ENCODE results near the gene KRTAP5-8. TPM values are rescaled to one million over a fixed set of nuclear protein-coding genes. Genes with fewer than 3 reads are reported as not detected.

Gene KRTAP5-8
- total RNA-seq, 1 donor from 2014 or later = not detected

- no peak for TF ChIP-seq POLR2AphosphoS5 (IDR thresholded peaks at IDR 0.05; ENCODE audit: insufficient read depth in 1 of 2, low read depth in 1 of 2)
- TF ChIP-seq CTCF (IDR thresholded peaks at IDR 0.05) = no peak
- TF ChIP-seq POLR2A (IDR thresholded peaks at IDR 0.05) = no peak
- H3K4me3 ChIP-seq = no peak overlapping the region
- intact Hi-C loops (cut with DNase I) = no loop called here
- H3K4me1 ChIP-seq = no peaks in the 10 kb centered on the region
- H3K27ac ChIP-seq = no peak overlapping the region
- H3K36me3 ChIP-seq = peaks cover 0 to 12% of the 10 kb centered on the region in 2 donors
- DNase-seq (ENCODE audit: extremely low spot score in 2 of 2) = no peak
- H3K9me3 ChIP-seq = peaks cover 12% of the 10 kb centered on the region
- no peaks in the 10 kb centered on the region for H3K27me3 ChIP-seq
Measured at GRCh38 chr11:71505781-71506180, 32.0 kb upstream of the KRTAP5-8 start.

- peaks cover 12% of the 10 kb centered on the region for H3K9me3 ChIP-seq
- no peaks in the 10 kb centered on the region for H3K4me1 ChIP-seq
- no peak for DNase-seq (ENCODE audit: extremely low spot score in 2 of 2)
- H3K27me3 ChIP-seq = no peaks in the 10 kb centered on the region
- no peak for TF ChIP-seq POLR2AphosphoS5 (IDR thresholded peaks at IDR 0.05; ENCODE audit: insufficient read depth in 1 of 2, low read depth in 1 of 2)
- peaks cover 0 to under 1% of the 10 kb centered on the region in 2 donors for H3K36me3 ChIP-seq
- no peak overlapping the region for H3K27ac ChIP-seq
- intact Hi-C loops (cut with DNase I) = no loop called here
- no peak overlapping the region for H3K4me3 ChIP-seq
Measured at GRCh38 chr11:71507102-71507501, 30.7 kb upstream of the KRTAP5-8 start.

- H3K27me3 ChIP-seq = no peaks in the 10 kb centered on the region
- H3K4me3 ChIP-seq = no peak overlapping the region
- TF ChIP-seq POLR2AphosphoS5 (IDR thresholded peaks at IDR 0.05; ENCODE audit: insufficient read depth in 1 of 2, low read depth in 1 of 2) = no peak
- TF ChIP-seq POLR2A (IDR thresholded peaks at IDR 0.05) = no peak
- no peak for TF ChIP-seq CTCF (IDR thresholded peaks at IDR 0.05)
- H3K9me3 ChIP-seq = no peaks in the 10 kb centered on the region
- intact Hi-C loops (cut with DNase I) = no loop called here
- H3K36me3 ChIP-seq = no peaks in the 10 kb centered on the region
- no peak for DNase-seq (ENCODE audit: extremely low spot score in 2 of 2)
- H3K27ac ChIP-seq = no peak overlapping the region
- no peaks in the 10 kb centered on the region for H3K4me1 ChIP-seq
Measured at GRCh38 chr11:71518506-71519471, 19.0 kb upstream of the KRTAP5-8 start.

GRCh38 chr11:71519546-71519945 is 18.3 kb upstream of the KRTAP5-8 start:
- no peak for DNase-seq (ENCODE audit: extremely low spot score in 2 of 2)
- Histone ChIP-seq H3K9me3 (no peaks in the 10 kb centered on the region), H3K27ac (no peak overlapping the region), H3K4me1 (no peaks in the 10 kb centered on the region), H3K4me3 (no peak overlapping the region), H3K36me3 (no peaks in the 10 kb centered on the region), H3K27me3 (no peaks in the 10 kb centered on the region)
- TF ChIP-seq POLR2AphosphoS5 (IDR thresholded peaks at IDR 0.05; ENCODE audit: insufficient read depth in 1 of 2, low read depth in 1 of 2) (no peak), POLR2A (IDR thresholded peaks at IDR 0.05) (no peak), CTCF (IDR thresholded peaks at IDR 0.05) (no peak)
- intact Hi-C loops (cut with DNase I) = no loop called here

DNA sequence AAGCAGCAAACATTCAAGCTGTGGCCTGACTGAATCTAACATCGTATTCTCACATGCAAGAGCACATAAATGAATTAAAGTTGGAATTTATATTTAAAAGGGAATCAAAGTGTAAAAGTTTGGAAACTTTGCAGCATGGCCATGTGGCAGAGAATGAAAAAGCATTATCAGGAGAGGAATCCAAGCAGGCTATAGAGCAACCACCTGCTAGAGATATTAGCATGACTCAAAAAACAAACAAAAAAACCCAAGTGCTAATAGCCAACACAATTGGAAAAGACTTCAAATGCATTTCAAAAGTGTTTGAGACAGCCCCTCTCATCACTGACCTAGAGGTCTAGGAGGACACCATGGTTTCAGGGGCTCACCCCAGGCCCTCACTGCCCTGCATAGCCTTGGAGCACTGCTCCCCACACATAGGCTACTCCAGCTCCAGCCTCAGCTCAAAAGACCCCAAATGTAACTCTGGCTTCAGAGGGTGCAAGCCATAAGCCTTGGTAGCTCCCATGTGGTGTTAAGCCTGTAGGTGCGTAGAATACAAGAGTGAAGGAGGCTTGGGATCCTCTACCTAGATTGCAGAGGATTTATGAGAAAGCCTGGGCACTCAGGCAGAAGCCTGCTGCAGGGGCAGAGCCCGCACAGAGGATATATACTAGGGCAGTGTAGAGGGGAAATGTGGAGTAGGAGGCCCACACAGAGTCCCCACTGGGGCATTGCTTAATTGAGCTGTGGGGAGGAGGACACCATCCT is 12.5 kb upstream of the KRTAP5-8 start:
- Histone ChIP-seq H3K4me3 (no peak overlapping the region), H3K36me3 (no peaks in the 10 kb centered on the region), H3K4me1 (no peaks in the 10 kb centered on the region), H3K9me3 (no peaks in the 10 kb centered on the region), H3K27ac (no peak overlapping the region), H3K27me3 (no peaks in the 10 kb centered on the region)
- intact Hi-C loops (cut with DNase I) = no loop called here
- TF ChIP-seq POLR2A (IDR thresholded peaks at IDR 0.05) (no peak), POLR2AphosphoS5 (IDR thresholded peaks at IDR 0.05; ENCODE audit: insufficient read depth in 1 of 2, low read depth in 1 of 2) (no peak), CTCF (IDR thresholded peaks at IDR 0.05) (no peak)
- DNase-seq (ENCODE audit: extremely low spot score in 2 of 2) = no peak
